GM23248 (cell line): ENCODE data around the gene COX6B2. TPM values are rescaled to one million over a fixed set of nuclear protein-coding genes. Genes with fewer than 3 reads are reported as not detected.

ENCODE experiments used
- DNase-seq: peaks from one replicate; pipeline ENCODE4 v3.0.0-alpha.2; 2015
- H2AFZ ChIP-seq: fragments of 200-600 bp; sonication (generic); 2 replicates; pipeline ENCODE4 v1.6.1; 2016; ENCODE audit warnings: antibody characterized with exemption
- H3F3A ChIP-seq: fragments of 200-600 bp; sonication (generic); 2 replicates; pipeline ENCODE4 v1.6.1; 2016; ENCODE audit warnings: mild to moderate bottlenecking, antibody characterized with exemption, mixed run types; ENCODE audit not compliant: insufficient read depth
- H3K27ac ChIP-seq: fragments of 200-600 bp; sonication (generic); 2 replicates; pipeline ENCODE4 v1.5.1; 2016; ENCODE audit warnings: mild to moderate bottlenecking
- H3K27me3 ChIP-seq: fragments of 200-600 bp; sonication (generic); replicated peaks from 2 replicates; pipeline ENCODE4 v1.6.1; 2016; ENCODE audit warnings: mild to moderate bottlenecking; ENCODE audit not compliant: insufficient read depth
- H3K36me3 ChIP-seq: fragments of 200-600 bp; sonication (generic); 2 replicates; pipeline ENCODE4 v1.6.1; 2016; ENCODE audit warnings: low read depth, mild to moderate bottlenecking
- H3K4me1 ChIP-seq: fragments of 200-600 bp; sonication (generic); 2 replicates; pipeline ENCODE4 v1.6.1; 2016; ENCODE audit warnings: mild to moderate bottlenecking; ENCODE audit not compliant: insufficient read depth
- H3K4me2 ChIP-seq: fragments of 200-600 bp; sonication (generic); one replicate; pipeline ENCODE4 v1.6.1; 2016; ENCODE audit warnings: mild to moderate bottlenecking; ENCODE audit not compliant: unreplicated experiment
- H3K4me3 ChIP-seq: fragments of 200-600 bp; sonication (generic); 2 replicates; pipeline ENCODE4 v1.5.1; 2016; ENCODE audit warnings: mild to moderate bottlenecking
- H3K79me2 ChIP-seq: fragments of 200-600 bp; sonication (generic); 2 replicates; pipeline ENCODE4 v1.6.1; 2016; ENCODE audit warnings: mild to moderate bottlenecking; ENCODE audit not compliant: insufficient read depth
- H3K9ac ChIP-seq: fragments of 200-600 bp; sonication (generic); 2 replicates; pipeline ENCODE4 v1.6.1; 2016; ENCODE audit warnings: mild to moderate bottlenecking
- H3K9me2 ChIP-seq: fragments of 200-600 bp; sonication (generic); 2 replicates; pipeline ENCODE4 v1.6.1; 2016; ENCODE audit warnings: mixed run types, mild to moderate bottlenecking, moderate library complexity; ENCODE audit not compliant: insufficient read depth
- H3K9me3 ChIP-seq: fragments of 200-600 bp; sonication (generic); one replicate; pipeline ENCODE4 v1.6.1; 2017; ENCODE audit warnings: low read depth
- H4K20me1 ChIP-seq: fragments of 200-600 bp; sonication (generic); 2 replicates; pipeline ENCODE4 v1.6.0; 2016; ENCODE audit not compliant: insufficient read depth
- EZH2 ChIP-seq: fragments of 200-600 bp; sonication (generic); IDR thresholded peaks from 2 replicates; pipeline ENCODE4 v1.6.1; 2018; ENCODE audit warnings: antibody characterized with exemption, mild to moderate bottlenecking; ENCODE audit not compliant: insufficient read depth, poor library complexity, severe bottlenecking
- EZH2phosphoT487 ChIP-seq: fragments of 200-600 bp; sonication (generic); IDR thresholded peaks from 2 replicates; pipeline ENCODE4 v1.6.1; 2018; ENCODE audit warnings: antibody characterized with exemption, moderate library complexity, mild to moderate bottlenecking, low read depth; ENCODE audit not compliant: insufficient read depth
- WGBS, 2 experiments: methylation state at CpG; one replicate each; pipeline ENCODE4 v1.1.6; 2015 to 2017; ENCODE audit warnings: low lambda C conversion rate in 2 of 2, low coverage in 1 of 2; ENCODE audit errors: missing lambda C conversion rate in 2 of 2; 5-methylcytosine and 5-hydroxymethylcytosine counted together
- in situ Hi-C: fragments of 300-500 bp; cut with MboI; formaldehyde crosslinking; loops from 2 replicates; pipeline ENCODE4 v1.15.0; 2020
- polyA plus RNA-seq: library from polyadenylated mRNA; unstranded; fragments of >200 nt; fragmentation: Nextera tagmentation; extraction: Ambion mirVana; gene quantifications from 2 replicates; pipeline ENCODE4 v1.2.1, GENCODE V29; 2016
- total RNA-seq: library from RNA; depleted of rRNA; stranded (reverse); fragments of >200 nt; shearing (Covaris generic); gene quantifications from 2 replicates; pipeline ENCODE4 v1.2.3, GENCODE V29; 2014

Gene COX6B2
- total and polyA plus RNA-seq, 2 experiments from 2014 or later = not detected

DNA sequence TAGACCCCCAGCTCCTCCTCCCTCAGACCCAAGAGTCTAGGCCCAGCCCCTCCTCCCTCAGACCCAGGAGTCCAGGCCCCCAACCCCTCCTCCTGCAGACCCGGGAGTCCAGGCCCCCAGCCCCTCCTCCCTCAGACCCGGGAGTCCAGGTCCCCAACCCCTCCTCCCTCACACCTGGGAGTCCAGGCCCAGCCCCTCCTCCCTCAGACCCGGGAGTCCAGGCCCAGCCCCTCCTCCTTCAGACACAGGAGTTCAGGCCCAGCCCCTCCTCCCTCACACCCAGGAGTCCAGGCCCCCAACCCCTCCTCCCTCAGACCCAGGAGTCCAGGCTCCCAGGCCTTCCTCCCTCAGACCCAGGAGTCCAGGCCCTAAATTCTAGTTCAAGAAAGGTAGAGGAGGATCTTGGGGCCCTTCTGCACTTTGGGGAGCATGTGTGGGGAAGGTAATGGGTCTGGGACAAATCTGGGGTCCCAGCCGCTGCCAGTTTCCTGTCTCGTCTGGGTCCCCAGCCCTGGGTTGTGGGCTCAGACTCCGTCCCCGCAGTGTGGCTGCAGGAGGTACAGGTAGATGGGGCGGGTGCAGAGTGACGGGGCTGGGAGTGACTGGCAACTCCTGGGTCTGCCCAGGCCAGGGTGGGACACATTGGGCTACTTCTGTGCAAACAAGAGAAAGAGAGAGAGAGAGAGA, 18.9 kb upstream of the COX6B2 start:
- Histone ChIP-seq H3K4me3 (no peak overlapping the region), H3K9me3 (no peaks in the 10 kb centered on the region), H4K20me1 (no peaks in the 10 kb centered on the region), H3K36me3 (no peaks in the 10 kb centered on the region), H3K4me1 (peaks cover 29% of the 10 kb centered on the region), H3K4me2 (peak overlapping the region; percentile 26), H3K79me2 (peaks cover 6% of the 10 kb centered on the region), H3K9ac (peak overlapping the region; percentile 50), H3K27ac (peak overlapping the region; percentile 18; the same call in 1 of the 2 replicates), H3K27me3 (no peaks in the 10 kb centered on the region), H3K9me2 (no peaks in the 10 kb centered on the region), H2AFZ (peak overlapping the region; percentile 53), H3F3A (peaks cover 18% of the 10 kb centered on the region)
- no peak for TF ChIP-seq EZH2
- in situ Hi-C loops = no loop called here
- DNase-seq = no peak
- 63 to 90% methylated on average over 5 to 9 of the region's 9 CpGs for WGBS, 2 experiments

DNA sequence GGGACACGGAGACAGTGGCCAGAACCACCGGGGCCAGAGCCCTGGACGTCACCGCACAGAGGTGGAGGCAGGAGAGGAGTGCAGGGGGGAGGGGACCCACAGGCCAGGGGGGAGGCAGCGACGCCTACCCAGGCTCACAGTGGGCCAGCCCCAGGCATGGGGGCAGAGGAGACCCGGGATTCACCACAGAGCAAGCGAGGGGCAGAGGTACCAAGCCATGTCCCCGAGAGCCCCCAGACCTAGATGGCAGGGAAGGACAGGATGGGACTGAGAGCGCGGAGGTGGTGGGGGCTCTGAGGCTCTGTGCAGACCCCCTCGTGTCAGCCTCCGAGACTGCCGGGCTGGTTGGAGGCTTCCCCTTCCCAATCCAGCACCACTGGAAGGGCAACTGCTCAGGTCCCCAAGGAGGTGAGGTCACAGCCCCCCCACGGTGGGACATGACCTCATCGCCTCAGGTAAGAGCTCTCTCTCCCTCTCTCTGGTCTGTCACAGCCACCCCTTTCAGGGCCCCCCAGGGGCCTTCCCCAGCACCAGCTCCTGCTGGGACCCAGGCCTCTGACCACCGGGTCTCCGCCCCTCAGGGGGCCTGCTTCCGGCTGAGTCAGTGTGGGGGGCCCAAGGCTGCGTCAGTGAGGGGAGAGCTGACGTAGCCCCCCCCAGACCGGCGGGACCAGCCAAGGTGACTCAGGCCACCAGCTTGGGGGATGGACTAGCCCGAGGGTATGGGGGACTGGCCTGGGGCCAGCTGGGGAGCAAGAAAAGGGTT, 18.0 kb upstream of the COX6B2 start:
- Histone ChIP-seq H3K9ac (peak overlapping the region; percentile 50; the same call in 1 of the 2 replicates), H2AFZ (no peak overlapping the region), H4K20me1 (no peaks in the 10 kb centered on the region), H3K9me2 (no peaks in the 10 kb centered on the region), H3K27me3 (no peaks in the 10 kb centered on the region), H3K4me1 (peaks cover 29% of the 10 kb centered on the region), H3K27ac (peak overlapping the region; percentile 36; the same call in 1 of the 2 replicates), H3K4me2 (no peak overlapping the region), H3K4me3 (no peak overlapping the region), H3K36me3 (no peaks in the 10 kb centered on the region; the same call in 1 of the 2 replicates), H3K9me3 (no peaks in the 10 kb centered on the region), H3K79me2 (peaks cover 8% of the 10 kb centered on the region), H3F3A (peaks cover 18% of the 10 kb centered on the region)
- peak; percentile 62 for DNase-seq
- TF ChIP-seq EZH2 = no peak
- TF ChIP-seq EZH2phosphoT487 = no peak
- in situ Hi-C loops = no loop called here
- 30 to 53% methylated on average over 14 to 23 of the region's 24 CpGs for WGBS, 2 experiments

DNA sequence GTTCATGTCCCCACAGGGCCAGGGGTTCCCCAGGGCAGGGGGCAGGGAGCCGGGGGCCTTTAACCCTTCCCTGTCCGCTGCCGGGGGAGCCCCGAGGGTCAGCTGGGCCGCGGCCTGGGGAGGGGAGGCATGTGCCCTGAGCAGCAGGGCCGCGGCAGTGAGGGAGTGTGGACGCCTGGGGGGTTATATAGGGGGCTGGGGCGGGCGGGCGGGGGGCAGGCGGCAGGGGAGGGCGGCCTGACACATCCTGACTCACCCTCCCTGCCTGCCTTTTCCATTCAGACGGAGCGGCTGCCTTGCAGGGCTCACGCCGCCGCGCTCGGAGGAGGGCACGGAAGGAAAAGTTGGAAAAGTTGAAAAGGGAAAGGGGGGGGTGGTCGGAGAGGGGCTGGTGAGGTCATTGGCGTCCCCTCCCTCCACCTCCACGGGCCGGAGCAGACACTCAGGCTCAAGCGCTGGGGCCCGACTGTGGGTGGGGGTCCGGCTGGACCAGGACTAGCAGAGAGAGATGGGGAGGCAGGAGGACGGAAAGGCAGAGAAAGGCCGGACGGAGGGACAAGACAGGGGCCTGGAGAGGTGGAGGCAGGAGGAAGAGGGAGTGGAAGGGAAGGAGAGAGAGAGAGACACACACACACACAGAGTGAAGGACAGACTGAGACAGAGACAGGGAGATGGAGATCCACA, 15.9 kb upstream of the COX6B2 start, which contains the start of gene IL11:
TSS of gene IL11 (minus strand) at position 159 of the 684 bp plus-strand sequence. CDS start at position 6, 153 bp downstream.
- Histone ChIP-seq H3K27ac (peak within 1 kb of the TSS; percentile 86), H4K20me1 (no peaks in the 10 kb centered on the region), H3K79me2 (peaks cover 8% of the 10 kb centered on the region), H2AFZ (peak within 1 kb of the TSS; percentile 87), H3F3A (peaks cover 25% of the 10 kb centered on the region), H3K36me3 (no peaks in the 10 kb centered on the region; the same call in 1 of the 2 replicates), H3K9ac (peak within 1 kb of the TSS; percentile 87), H3K9me3 (no peaks in the 10 kb centered on the region), H3K27me3 (no peaks in the 10 kb centered on the region), H3K4me3 (peak within 1 kb of the TSS; percentile 92), H3K4me2 (peak within 1 kb of the TSS; percentile 93), H3K9me2 (no peaks in the 10 kb centered on the region), H3K4me1 (peaks cover 29% of the 10 kb centered on the region)
- peak; percentile 92 for DNase-seq
- TF ChIP-seq EZH2 (no peak), EZH2phosphoT487 (no peak)
- in situ Hi-C loops = no loop called here
- WGBS, 2 experiments = 1 to 4% methylated on average over 16 to 31 of the region's 32 CpGs

DNA sequence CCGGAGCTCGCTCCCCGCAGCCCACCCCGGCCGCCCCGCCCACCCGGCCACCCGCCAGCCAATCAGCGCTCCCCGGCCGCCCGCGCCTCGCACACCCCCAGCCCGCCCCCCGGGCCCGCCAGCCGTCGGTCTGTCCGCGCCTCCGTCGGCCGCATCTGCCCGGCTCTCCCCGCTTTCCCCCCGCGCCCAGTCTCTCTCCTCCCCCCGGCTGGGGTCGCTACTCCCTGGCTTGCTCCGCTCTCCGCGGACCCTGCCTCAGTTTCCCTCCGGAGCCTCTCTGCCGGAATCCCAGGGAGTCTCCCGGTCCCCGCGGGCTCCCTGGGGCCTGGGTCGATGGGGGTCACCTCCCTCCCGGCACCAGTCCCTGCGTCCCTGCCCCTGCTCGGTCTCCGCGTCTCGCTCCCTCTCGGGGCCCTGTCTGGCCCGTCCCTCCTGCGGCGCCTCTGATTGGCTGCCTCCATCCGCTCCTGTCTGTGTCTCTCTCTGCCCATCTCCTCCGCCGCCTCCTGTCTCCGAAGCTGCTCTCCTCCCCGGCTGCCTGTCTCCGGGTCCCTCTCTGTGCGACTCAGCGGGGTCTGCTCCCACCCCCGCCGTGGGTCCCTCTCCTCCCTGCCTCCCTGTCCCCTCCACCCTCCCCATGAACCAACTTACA, 15.3 kb upstream of the COX6B2 start:
- H3K4me1 ChIP-seq = peaks cover 29% of the 10 kb centered on the region
- H3K9ac ChIP-seq = peak overlapping the region; percentile 87
- H3K27me3 ChIP-seq = no peaks in the 10 kb centered on the region
- in situ Hi-C loops = no loop called here
- H3K9me2 ChIP-seq = no peaks in the 10 kb centered on the region
- H3K27ac ChIP-seq = peak overlapping the region; percentile 86
- peaks cover 8% of the 10 kb centered on the region for H3K79me2 ChIP-seq
- H3K36me3 ChIP-seq = no peaks in the 10 kb centered on the region; the same call in 1 of the 2 replicates
- peak overlapping the region; percentile 92 for H3K4me3 ChIP-seq
- 2% methylated on average over 19 to 43 of the region's 59 CpGs for WGBS, 2 experiments
- DNase-seq = peak; percentile 95
- TF ChIP-seq EZH2 (no peak), EZH2phosphoT487 (no peak)
- no peaks in the 10 kb centered on the region for H4K20me1 ChIP-seq
- peak overlapping the region; percentile 87 for H2AFZ ChIP-seq
- H3K4me2 ChIP-seq = peak overlapping the region; percentile 88
- H3F3A ChIP-seq = peaks cover 29% of the 10 kb centered on the region
- H3K9me3 ChIP-seq = no peaks in the 10 kb centered on the region
